SK-N-SH treated with all-trans-retinoic acid at 6 μM for 48 hours (cell line): Measurements from ENCODE around the gene SYPL1.

Source experiments
- ATAC-seq: fragments of 200-7000 bp; cut with Tn5 transposase; 3 replicates; pipeline ENCODE4 v1.9.1; 2020; ENCODE audit warnings: mild to moderate bottlenecking, moderate library complexity
- ARNTL ChIP-seq: fragments of 450-650 bp; formaldehyde crosslinking; IDR thresholded peaks from 2 replicates; pipeline ENCODE4 v1.5.0; 2020; ENCODE audit warnings: low read depth, mild to moderate bottlenecking, moderate library complexity, borderline replicate concordance
- BACH2 ChIP-seq: fragments of 250-450 bp; sonication (Bioruptor Pico); IDR thresholded peaks from 2 replicates; pipeline ENCODE4 v1.9.0; 2021; ENCODE audit warnings: mild to moderate bottlenecking, borderline replicate concordance
- CSDC2 ChIP-seq: fragments of 250-450 bp; sonication (Bioruptor Pico); IDR thresholded peaks from 2 replicates; pipeline ENCODE4 v1.5.0; 2020; ENCODE audit warnings: mild to moderate bottlenecking, moderate library complexity
- CSRNP3 ChIP-seq: fragments of 250-450 bp; sonication (Bioruptor Pico); IDR thresholded peaks from 2 replicates; pipeline ENCODE4 v1.5.1; 2021; ENCODE audit warnings: mild to moderate bottlenecking, moderate library complexity
- ESRRG ChIP-seq: fragments of 250-450 bp; sonication (Bioruptor Pico); IDR thresholded peaks from 2 replicates; pipeline ENCODE4 v1.6.1; 2021; ENCODE audit warnings: mild to moderate bottlenecking
- GLIS3 ChIP-seq: fragments of 250-450 bp; sonication (Bioruptor Pico); IDR thresholded peaks from 2 replicates; pipeline ENCODE4 v1.5.0; 2020; ENCODE audit warnings: mild to moderate bottlenecking, moderate library complexity
- ISL1 ChIP-seq: fragments of 250-450 bp; sonication (Bioruptor Pico); IDR thresholded peaks from 2 replicates; pipeline ENCODE4 v2.1.2; 2022; ENCODE audit warnings: mild to moderate bottlenecking, moderate library complexity
- OSR1 ChIP-seq: fragments of 250-450 bp; sonication (Bioruptor Pico); IDR thresholded peaks from 2 replicates; pipeline ENCODE4 v1.8.0; 2022; ENCODE audit warnings: moderate library complexity, mild to moderate bottlenecking, inconsistent platforms
- POU6F1 ChIP-seq: fragments of 250-450 bp; sonication (Bioruptor Pico); IDR thresholded peaks from 2 replicates; pipeline ENCODE4 v1.8.0; 2021; ENCODE audit warnings: low read depth, mild to moderate bottlenecking, moderate library complexity, borderline replicate concordance
- PPARA ChIP-seq: fragments of 250-450 bp; sonication (Bioruptor Pico); IDR thresholded peaks from 2 replicates; pipeline ENCODE4 v1.5.0; 2020; ENCODE audit warnings: mild to moderate bottlenecking, borderline replicate concordance
- SNAI2 ChIP-seq: fragments of 250-450 bp; sonication (Bioruptor Pico); IDR thresholded peaks from 2 replicates; pipeline ENCODE4 v1.5.0; 2020; ENCODE audit warnings: mild to moderate bottlenecking, moderate library complexity
- TOX ChIP-seq: fragments of 250-450 bp; sonication (Bioruptor Pico); IDR thresholded peaks from 2 replicates; pipeline ENCODE4 v1.8.0; 2021; ENCODE audit warnings: mild to moderate bottlenecking, moderate library complexity, borderline replicate concordance
- ZC3H10 ChIP-seq: fragments of 250-450 bp; sonication (Bioruptor Pico); IDR thresholded peaks from 2 replicates; pipeline ENCODE4 v1.5.1; 2021; ENCODE audit warnings: mild to moderate bottlenecking, moderate library complexity
- ZFP3 ChIP-seq: fragments of 250-450 bp; sonication (Bioruptor Pico); IDR thresholded peaks from 2 replicates; pipeline ENCODE4 v1.5.0; 2020; ENCODE audit warnings: mild to moderate bottlenecking, moderate library complexity
- ZFP30 ChIP-seq: fragments of 450-650 bp; formaldehyde crosslinking; IDR thresholded peaks from 2 replicates; pipeline ENCODE4 v1.5.0; 2022; ENCODE audit warnings: mild to moderate bottlenecking, moderate library complexity
- ZNF70 ChIP-seq: fragments of 450-650 bp; formaldehyde crosslinking; IDR thresholded peaks from 2 replicates; pipeline ENCODE4 v1.5.0; 2020; ENCODE audit warnings: mild to moderate bottlenecking, moderate library complexity
- ZNF8 ChIP-seq: fragments of 450-650 bp; formaldehyde crosslinking; IDR thresholded peaks from 2 replicates; pipeline ENCODE4 v1.5.0; 2020; ENCODE audit warnings: mild to moderate bottlenecking, moderate library complexity
- TF ChIP-seq, protein P1 (sequence below): fragments of 250-450 bp; sonication (Bioruptor Pico); IDR thresholded peaks from 2 replicates; pipeline ENCODE4 v1.8.0; 2020; ENCODE audit warnings: mild to moderate bottlenecking, moderate library complexity, borderline replicate concordance
- TF ChIP-seq, protein P2 (sequence below): fragments of 250-450 bp; sonication (Bioruptor Pico); IDR thresholded peaks from 2 replicates; pipeline ENCODE4 v1.5.0; 2020; ENCODE audit warnings: mild to moderate bottlenecking, moderate library complexity

Gene SYPL1

DNA sequence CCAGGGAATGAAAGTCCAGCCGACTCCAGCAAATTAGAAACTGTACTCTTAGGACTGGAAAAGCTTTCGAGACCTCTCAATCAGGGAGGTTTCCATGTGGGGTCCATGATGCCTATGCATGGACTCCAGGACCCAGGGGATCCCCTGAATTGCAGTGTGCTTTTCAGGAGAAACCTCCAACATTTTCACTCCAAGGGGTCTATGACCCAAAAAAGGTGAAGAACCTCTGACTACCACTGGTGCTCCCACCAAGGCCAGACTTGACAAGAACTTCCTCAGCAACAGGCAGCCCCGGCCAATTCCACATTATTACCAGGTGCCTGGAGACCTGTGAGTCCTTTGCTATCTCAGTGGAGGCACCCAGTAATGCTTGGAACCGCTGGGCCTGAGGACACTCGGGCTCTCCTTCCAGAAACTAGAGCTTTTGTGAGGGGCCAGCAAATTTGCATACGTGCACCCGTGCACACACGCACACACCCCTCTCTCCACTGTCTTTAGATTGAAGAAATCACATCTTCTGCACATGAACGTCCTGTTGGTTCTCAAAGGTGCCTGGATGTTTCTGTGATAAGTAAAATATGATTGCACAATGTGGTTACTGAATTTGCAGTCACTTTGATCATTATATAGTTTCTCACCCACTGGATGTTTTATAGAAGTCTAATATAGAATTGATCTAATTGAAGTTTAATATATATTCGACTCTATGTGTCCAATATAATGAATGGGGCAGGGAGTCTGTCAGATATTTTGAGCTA, 54.7 kb downstream of the SYPL1 start:
- no peak for ATAC-seq
- no peak for TF ChIP-seq BACH2 (CRISPR knock-in tag)
- no peak for TF ChIP-seq ISL1 (CRISPR knock-in tag)
- TF ChIP-seq POU6F1 (CRISPR knock-in tag) = no peak
- no peak for TF ChIP-seq ARNTL (CRISPR knock-in tag)
- TF ChIP-seq, protein P1, sequence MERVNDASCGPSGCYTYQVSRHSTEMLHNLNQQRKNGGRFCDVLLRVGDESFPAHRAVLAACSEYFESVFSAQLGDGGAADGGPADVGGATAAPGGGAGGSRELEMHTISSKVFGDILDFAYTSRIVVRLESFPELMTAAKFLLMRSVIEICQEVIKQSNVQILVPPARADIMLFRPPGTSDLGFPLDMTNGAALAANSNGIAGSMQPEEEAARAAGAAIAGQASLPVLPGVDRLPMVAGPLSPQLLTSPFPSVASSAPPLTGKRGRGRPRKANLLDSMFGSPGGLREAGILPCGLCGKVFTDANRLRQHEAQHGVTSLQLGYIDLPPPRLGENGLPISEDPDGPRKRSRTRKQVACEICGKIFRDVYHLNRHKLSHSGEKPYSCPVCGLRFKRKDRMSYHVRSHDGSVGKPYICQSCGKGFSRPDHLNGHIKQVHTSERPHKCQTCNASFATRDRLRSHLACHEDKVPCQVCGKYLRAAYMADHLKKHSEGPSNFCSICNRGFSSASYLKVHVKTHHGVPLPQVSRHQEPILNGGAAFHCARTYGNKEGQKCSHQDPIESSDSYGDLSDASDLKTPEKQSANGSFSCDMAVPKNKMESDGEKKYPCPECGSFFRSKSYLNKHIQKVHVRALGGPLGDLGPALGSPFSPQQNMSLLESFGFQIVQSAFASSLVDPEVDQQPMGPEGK = no peak
- no peak for TF ChIP-seq ZNF70 (CRISPR knock-in tag)
- no peak for TF ChIP-seq ZNF8 (CRISPR knock-in tag)
- no peak for TF ChIP-seq ZFP3
- TF ChIP-seq CSDC2 (CRISPR knock-in tag) = no peak
- no peak for TF ChIP-seq SNAI2
- TF ChIP-seq ZC3H10 = no peak
- TF ChIP-seq PPARA (CRISPR knock-in tag) = no peak
- TF ChIP-seq ESRRG (CRISPR knock-in tag) = no peak

- TF ChIP-seq ZNF70 (CRISPR knock-in tag) = peak; percentile 36; the same call in 1 of the 2 replicates
- no peak for TF ChIP-seq CSRNP3
- ATAC-seq = peak; percentile 96
Observed at GRCh38 chr7:106056513-106057203, 55.5 kb downstream of the SYPL1 start.

DNA sequence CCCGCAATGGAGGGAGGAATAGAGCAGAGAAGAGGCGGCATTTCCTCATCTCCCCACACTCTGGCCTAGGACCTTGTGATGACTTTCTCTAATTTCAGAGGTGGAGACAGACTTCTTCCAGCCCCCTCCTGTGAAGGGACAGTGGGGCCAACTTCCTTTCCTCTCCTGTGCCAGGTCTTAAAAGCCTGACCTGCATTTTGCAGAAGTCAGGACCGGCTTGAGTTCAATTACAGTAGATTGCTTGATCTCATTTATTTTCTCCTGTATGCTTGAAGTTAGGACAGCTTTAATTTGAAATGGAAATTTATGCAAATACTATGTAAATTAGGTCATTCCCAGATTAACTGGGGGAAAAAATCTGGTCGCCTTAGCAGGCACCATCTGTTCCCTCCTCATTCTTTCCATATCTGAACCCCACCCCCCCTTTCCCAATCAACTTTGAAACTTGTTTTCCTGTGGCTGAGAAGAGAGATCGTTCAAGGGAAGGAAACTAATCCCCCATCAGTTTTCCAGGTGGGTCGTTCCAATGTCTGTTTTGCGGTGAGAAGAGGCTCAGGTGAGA, 57.1 kb downstream of the SYPL1 start:
- TF ChIP-seq ZFP30 (CRISPR knock-in tag) (no peak), ZNF8 (CRISPR knock-in tag) (no peak), OSR1 (CRISPR knock-in tag) (no peak), PPARA (CRISPR knock-in tag) (no peak), GLIS3 (no peak), TOX (CRISPR knock-in tag) (no peak), ZC3H10 (no peak), CSRNP3 (no peak), ARNTL (CRISPR knock-in tag) (no peak), ZFP3 (no peak), ESRRG (CRISPR knock-in tag) (no peak), ZNF70 (CRISPR knock-in tag) (no peak)
- TF ChIP-seq, protein P2, sequence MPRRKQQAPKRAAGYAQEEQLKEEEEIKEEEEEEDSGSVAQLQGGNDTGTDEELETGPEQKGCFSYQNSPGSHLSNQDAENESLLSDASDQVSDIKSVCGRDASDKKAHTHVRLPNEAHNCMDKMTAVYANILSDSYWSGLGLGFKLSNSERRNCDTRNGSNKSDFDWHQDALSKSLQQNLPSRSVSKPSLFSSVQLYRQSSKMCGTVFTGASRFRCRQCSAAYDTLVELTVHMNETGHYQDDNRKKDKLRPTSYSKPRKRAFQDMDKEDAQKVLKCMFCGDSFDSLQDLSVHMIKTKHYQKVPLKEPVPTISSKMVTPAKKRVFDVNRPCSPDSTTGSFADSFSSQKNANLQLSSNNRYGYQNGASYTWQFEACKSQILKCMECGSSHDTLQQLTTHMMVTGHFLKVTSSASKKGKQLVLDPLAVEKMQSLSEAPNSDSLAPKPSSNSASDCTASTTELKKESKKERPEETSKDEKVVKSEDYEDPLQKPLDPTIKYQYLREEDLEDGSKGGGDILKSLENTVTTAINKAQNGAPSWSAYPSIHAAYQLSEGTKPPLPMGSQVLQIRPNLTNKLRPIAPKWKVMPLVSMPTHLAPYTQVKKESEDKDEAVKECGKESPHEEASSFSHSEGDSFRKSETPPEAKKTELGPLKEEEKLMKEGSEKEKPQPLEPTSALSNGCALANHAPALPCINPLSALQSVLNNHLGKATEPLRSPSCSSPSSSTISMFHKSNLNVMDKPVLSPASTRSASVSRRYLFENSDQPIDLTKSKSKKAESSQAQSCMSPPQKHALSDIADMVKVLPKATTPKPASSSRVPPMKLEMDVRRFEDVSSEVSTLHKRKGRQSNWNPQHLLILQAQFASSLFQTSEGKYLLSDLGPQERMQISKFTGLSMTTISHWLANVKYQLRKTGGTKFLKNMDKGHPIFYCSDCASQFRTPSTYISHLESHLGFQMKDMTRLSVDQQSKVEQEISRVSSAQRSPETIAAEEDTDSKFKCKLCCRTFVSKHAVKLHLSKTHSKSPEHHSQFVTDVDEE (CRISPR knock-in tag) = no peak
- TF ChIP-seq, all 23 proteins: peak for 0
- ATAC-seq = no peak
